ENCODE measurements around the gene HOXC11.

Gene HOXC11

GRCh38 chr12:53960187-53961024 is 12.5 kb upstream of the HOXC11 start:
- no peak for DNase-seq

- DNase-seq, result no peak
These were observed 11.7 kb upstream of the HOXC11 start for GRCh38 chr12:53961025-53961761.

- no peak for DNase-seq
These were observed 9.9 kb upstream of the HOXC11 start for GRCh38 chr12:53963005-53963404.

GRCh38 chr12:53963434-53964314 is 9.3 kb upstream of the HOXC11 start:
- no peak for DNase-seq

- no peak for DNase-seq
These were observed 8.6 kb upstream of the HOXC11 start for GRCh38 chr12:53964315-53964713.

GRCh38 chr12:53965281-53966084 is 7.4 kb upstream of the HOXC11 start:
- DNase-seq, result no peak

GRCh38 chr12:53966085-53966384 is 6.9 kb upstream of the HOXC11 start:
- DNase-seq, result no peak

GRCh38 chr12:53966385-53967133 is 6.4 kb upstream of the HOXC11 start:
- DNase-seq, result no peak

- DNase-seq, result no peak
These were observed 5.5 kb upstream of the HOXC11 start for GRCh38 chr12:53967421-53967925.

GRCh38 chr12:53968214-53969127 is 4.5 kb upstream of the HOXC11 start:
- DNase-seq, result no peak

- no peak for DNase-seq
These were observed 3.2 kb upstream of the HOXC11 start for GRCh38 chr12:53969588-53970259.

GRCh38 chr12:53970451-53970850 is 2.5 kb upstream of the HOXC11 start:
- DNase-seq, result no peak

- DNase-seq, result no peak
These were observed 1.8 kb upstream of the HOXC11 start for GRCh38 chr12:53971129-53971528.

- DNase-seq, result no peak
These were observed 1.2 kb upstream of the HOXC11 start for GRCh38 chr12:53971686-53972085.

- no peak for DNase-seq
These were observed 699 bp upstream of the HOXC11 start for GRCh38 chr12:53972152-53972702.

- DNase-seq, result no peak
These were observed 513 bp downstream of the HOXC11 start for GRCh38 chr12:53973236-53974042.

GRCh38 chr12:53974084-53975063 is 1.4 kb downstream of the HOXC11 start, which contains the start of gene HOTAIR:
TSS of gene HOTAIR (minus strand) at chr12:53974954.
- DNase-seq, result no peak
